GM12864 (cell line): ENCODE results near the gene PIAS3.

ENCODE experiments used
- DNase-seq: peaks from one replicate; pipeline ENCODE4 v3.0.0-alpha.2; 2011; ENCODE audit warnings: low read depth
- H3K4me3 ChIP-seq: 2 replicates; pipeline ENCODE4 v1.5.1; 2011; ENCODE audit warnings: mild to moderate bottlenecking, low read depth, low read length, control low read depth
- CTCF ChIP-seq: IDR thresholded peaks from 2 replicates; pipeline ENCODE4 v1.5.1; 2011; ENCODE audit warnings: low read depth, mild to moderate bottlenecking, moderate library complexity, low read length, control low read depth, inconsistent platforms; ENCODE audit errors: missing control alignments

The PIAS3 gene

GRCh38 chr1:145858901-145859490, at the start of gene PIAS3:
Gene PIAS3 (minus strand): TSS chr1:145859081. CDS start chr1:145858990, 91 bp downstream.
- peak within 1 kb of the TSS; percentile 68 for H3K4me3 ChIP-seq
- peak; percentile 67 for DNase-seq
- no peak for TF ChIP-seq CTCF

GRCh38 chr1:145908653-145909052, 49.8 kb upstream of the PIAS3 start:
- no peak for DNase-seq
- H3K4me3 ChIP-seq: no peak overlapping the region
- TF ChIP-seq CTCF: no peak

GRCh38 chr1:145906954-145907753, 48.3 kb upstream of the PIAS3 start:
- no peak for DNase-seq
- no peak overlapping the region for H3K4me3 ChIP-seq
- no peak for TF ChIP-seq CTCF

- no peak for TF ChIP-seq CTCF
- DNase-seq: no peak
- H3K4me3 ChIP-seq: no peak overlapping the region
These were observed 42.6 kb upstream of the PIAS3 start for GRCh38 chr1:145901312-145902021.

- no peak overlapping the region for H3K4me3 ChIP-seq
- no peak for DNase-seq
- no peak for TF ChIP-seq CTCF
These were observed 39.9 kb upstream of the PIAS3 start for GRCh38 chr1:145898756-145899155.

GRCh38 chr1:145897969-145898368, 39.1 kb upstream of the PIAS3 start:
- no peak for DNase-seq
- H3K4me3 ChIP-seq: no peak overlapping the region
- TF ChIP-seq CTCF: no peak
